ENCODE measurements around the gene CRPPA. TPM values are rescaled to one million over a fixed set of nuclear protein-coding genes. Genes with fewer than 3 reads are reported as not detected.

The CRPPA gene
- polyA plus RNA-seq, 3 donors, result 0.09 to 0.47 (median 0.36) TPM

GRCh38 chr7:16463949-16464715, 42.8 kb upstream of the CRPPA start:
- Histone ChIP-seq H3K79me2 (ENCODE audit: insufficient read depth, low read length) (no peaks in the 10 kb centered on the region), H3K9me3 (replicated peaks in 1 of 2; ENCODE audit: control insufficient read depth in 1 of 2, insufficient read depth in 1 of 2, low read length in 2 of 2) (no peaks in the 10 kb centered on the region), H3K27me3 (ENCODE audit: control insufficient read depth in 2 of 2, insufficient read depth in 2 of 2, low read length in 2 of 2) (peaks cover 8 to 10% of the 10 kb centered on the region in 2 donors), H3K4me2 (replicated peaks; ENCODE audit: extremely low read depth, low read length, poor library complexity, severe bottlenecking) (no peak overlapping the region), H3K4me1 (ENCODE audit: control insufficient read depth in 1 of 2, insufficient read depth in 2 of 2, low read length in 2 of 2) (no peaks in the 10 kb centered on the region), H2AFZ (ENCODE audit: insufficient read depth, low read depth, low read length, poor library complexity, severe bottlenecking) (no peak overlapping the region), H3K9ac (ENCODE audit: insufficient read depth, low read length, poor library complexity, severe bottlenecking) (no peak overlapping the region), H3K4me3 (replicated peaks in 1 of 3; ENCODE audit: low read depth in 2 of 3, low read length in 3 of 3) (no peak overlapping the region), H4K20me1 (ENCODE audit: insufficient read depth, low read length) (no peaks in the 10 kb centered on the region), H3K27ac (ENCODE audit: low read depth in 1 of 2, low read length in 2 of 2) (no peak overlapping the region), H3K36me3 (replicated peaks in 1 of 2; ENCODE audit: control insufficient read depth in 1 of 2, insufficient read depth in 2 of 2, low read length in 2 of 2) (no peaks in the 10 kb centered on the region)
- Mint-ChIP-seq H3K9me3 (no peaks in the 10 kb centered on the region), H3K27me3 (ENCODE audit: low read depth in 3 of 3) (peaks cover 5 to 11% (median 7%) of the 10 kb centered on the region in 3 donors), H3K4me3 (no peak overlapping the region), H3K27ac (no peak overlapping the region), H3K4me1 (no peaks in the 10 kb centered on the region), H3K36me3 (no peaks in the 10 kb centered on the region)
- intact Hi-C loops (cut with micrococcal nuclease), result no loop called here
- 33% methylated on average over 1 of the region's 10 CpGs for WGBS (ENCODE audit: insufficient coverage)
- no peak for DNase-seq
- TF ChIP-seq CTCF (IDR thresholded peaks at IDR 0.05), result no peak

- Histone ChIP-seq H3K36me3 (replicated peaks in 1 of 2; ENCODE audit: control insufficient read depth in 1 of 2, insufficient read depth in 2 of 2, low read length in 2 of 2) (no peaks in the 10 kb centered on the region), H3K9ac (ENCODE audit: insufficient read depth, low read length, poor library complexity, severe bottlenecking) (no peak overlapping the region), H3K27ac (ENCODE audit: low read depth in 1 of 2, low read length in 2 of 2) (no peak overlapping the region), H3K4me2 (replicated peaks; ENCODE audit: extremely low read depth, low read length, poor library complexity, severe bottlenecking) (no peak overlapping the region), H3K79me2 (ENCODE audit: insufficient read depth, low read length) (no peaks in the 10 kb centered on the region), H2AFZ (ENCODE audit: insufficient read depth, low read depth, low read length, poor library complexity, severe bottlenecking) (no peak overlapping the region), H4K20me1 (ENCODE audit: insufficient read depth, low read length) (no peaks in the 10 kb centered on the region), H3K4me3 (replicated peaks in 1 of 3; ENCODE audit: low read depth in 2 of 3, low read length in 3 of 3) (no peak overlapping the region), H3K27me3 (ENCODE audit: control insufficient read depth in 2 of 2, insufficient read depth in 2 of 2, low read length in 2 of 2) (peaks cover 8 to 10% of the 10 kb centered on the region in 2 donors), H3K9me3 (replicated peaks in 1 of 2; ENCODE audit: control insufficient read depth in 1 of 2, insufficient read depth in 1 of 2, low read length in 2 of 2) (no peaks in the 10 kb centered on the region), H3K4me1 (ENCODE audit: control insufficient read depth in 1 of 2, insufficient read depth in 2 of 2, low read length in 2 of 2) (no peaks in the 10 kb centered on the region)
- no peak overlapping the region for H3K27ac Mint-ChIP-seq
- no peak for TF ChIP-seq CTCF (IDR thresholded peaks at IDR 0.05)
- no peak for DNase-seq
- H3K4me3 Mint-ChIP-seq, result no peak overlapping the region
- intact Hi-C loops (cut with micrococcal nuclease), result no loop called here
- H3K27me3 Mint-ChIP-seq (ENCODE audit: low read depth in 3 of 3), result peaks cover 5 to 11% (median 7%) of the 10 kb centered on the region in 3 donors
- H3K4me1 Mint-ChIP-seq, result no peaks in the 10 kb centered on the region
- H3K36me3 Mint-ChIP-seq, result no peaks in the 10 kb centered on the region
- no peaks in the 10 kb centered on the region for H3K9me3 Mint-ChIP-seq
- WGBS (ENCODE audit: insufficient coverage), result 40% methylated on average over 1 of the region's 2 CpGs
Observed at GRCh38 chr7:16463520-16463919, 42.2 kb upstream of the CRPPA start.
